Activated CD8-positive, alpha-beta memory T cell treated with anti-CD3 and anti-CD28 coated beads, Interleukin-2, amount 50 U/mL, for 4 hours (primary cell): ENCODE results near the gene LCN9.

Experiments used
- DNase-seq: peaks from one replicate; pipeline ENCODE4 v3.0.0-alpha.2; 2020

LCN9 gene

DNA sequence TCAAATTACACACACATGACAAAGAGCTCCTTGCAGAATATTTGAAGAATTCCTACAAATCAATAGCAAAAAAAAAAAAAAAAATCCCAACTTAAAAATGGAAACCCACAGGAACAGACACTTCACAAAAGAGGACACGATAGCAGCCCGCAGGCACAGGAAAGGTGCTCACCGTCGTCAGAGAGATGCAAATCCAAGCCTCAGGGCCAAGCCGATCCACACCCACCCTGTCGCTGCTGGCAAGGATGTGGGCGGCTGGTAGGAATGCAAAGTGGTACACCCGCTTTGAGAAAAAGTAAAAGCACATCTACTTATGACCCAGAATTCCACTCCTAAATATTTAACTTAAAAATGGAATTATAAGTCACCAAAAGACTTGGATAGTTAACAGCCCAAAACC, 10.8 kb downstream of the LCN9 start:
- no peak for DNase-seq

DNA sequence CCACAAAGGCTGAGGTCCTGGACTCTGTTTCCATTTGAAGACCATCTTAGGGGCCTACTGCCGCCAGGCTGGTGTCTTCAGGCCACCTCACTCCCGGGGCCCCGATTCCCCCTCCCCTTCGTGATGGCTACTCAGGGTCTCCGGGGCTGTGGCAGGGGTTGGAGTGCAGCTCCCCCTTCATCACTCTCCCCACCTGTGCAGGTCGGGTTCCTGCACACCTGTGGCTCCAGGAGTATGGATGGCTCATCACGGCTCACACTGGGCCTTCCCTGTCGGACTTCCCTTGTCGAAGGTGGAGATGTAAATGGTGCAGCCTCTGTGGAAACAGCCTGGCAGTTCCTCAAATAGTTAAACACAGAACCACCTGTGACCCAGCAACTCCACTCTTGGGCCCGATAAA, 11.9 kb downstream of the LCN9 start:
- no peak for DNase-seq

DNA sequence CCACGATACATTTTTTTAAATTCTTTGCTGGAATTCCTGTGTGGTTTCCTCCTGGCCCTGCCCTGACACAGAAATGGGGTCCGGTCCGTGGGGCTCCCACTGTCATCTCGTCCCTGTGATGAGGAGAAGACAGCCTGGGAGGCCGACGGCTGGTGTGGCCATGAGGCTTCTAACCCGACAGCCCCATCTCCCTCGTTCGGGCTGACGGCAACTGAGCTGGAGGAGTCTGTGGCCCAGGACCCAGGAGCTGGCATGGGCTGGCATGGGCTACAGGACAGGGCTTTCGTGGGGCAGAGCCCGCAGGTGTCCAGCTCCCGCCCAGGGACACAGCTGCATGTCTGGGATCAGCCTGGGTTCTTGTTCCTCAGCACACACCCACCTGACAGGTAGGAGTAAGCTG, 13.8 kb downstream of the LCN9 start:
- DNase-seq = no peak

DNA sequence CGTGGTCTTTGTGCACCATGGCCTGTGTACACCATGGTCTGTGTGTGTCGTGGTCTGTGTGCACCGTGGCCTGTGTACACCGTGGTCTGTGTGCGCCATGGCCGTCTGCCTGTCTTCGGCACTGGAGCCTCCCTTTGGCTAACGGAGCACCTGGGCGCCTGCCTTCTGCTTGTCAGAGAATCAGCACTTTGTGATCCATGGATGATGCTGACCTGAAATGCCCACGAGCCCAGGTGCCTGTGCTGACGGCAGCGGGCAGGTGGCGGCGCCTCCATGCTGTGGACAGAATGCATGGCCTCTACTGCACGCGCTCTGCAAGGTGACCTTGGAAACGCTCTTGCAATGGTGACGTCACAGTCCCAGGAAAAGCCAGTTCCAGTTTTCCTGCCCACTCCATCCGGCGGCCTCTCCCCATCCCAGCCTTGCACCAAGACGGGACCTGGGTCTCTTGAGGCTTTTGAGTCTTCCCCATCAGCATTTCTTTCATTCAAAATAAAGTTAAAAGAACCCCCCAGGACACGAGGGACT, 14.6 kb downstream of the LCN9 start:
- DNase-seq = no peak

DNA sequence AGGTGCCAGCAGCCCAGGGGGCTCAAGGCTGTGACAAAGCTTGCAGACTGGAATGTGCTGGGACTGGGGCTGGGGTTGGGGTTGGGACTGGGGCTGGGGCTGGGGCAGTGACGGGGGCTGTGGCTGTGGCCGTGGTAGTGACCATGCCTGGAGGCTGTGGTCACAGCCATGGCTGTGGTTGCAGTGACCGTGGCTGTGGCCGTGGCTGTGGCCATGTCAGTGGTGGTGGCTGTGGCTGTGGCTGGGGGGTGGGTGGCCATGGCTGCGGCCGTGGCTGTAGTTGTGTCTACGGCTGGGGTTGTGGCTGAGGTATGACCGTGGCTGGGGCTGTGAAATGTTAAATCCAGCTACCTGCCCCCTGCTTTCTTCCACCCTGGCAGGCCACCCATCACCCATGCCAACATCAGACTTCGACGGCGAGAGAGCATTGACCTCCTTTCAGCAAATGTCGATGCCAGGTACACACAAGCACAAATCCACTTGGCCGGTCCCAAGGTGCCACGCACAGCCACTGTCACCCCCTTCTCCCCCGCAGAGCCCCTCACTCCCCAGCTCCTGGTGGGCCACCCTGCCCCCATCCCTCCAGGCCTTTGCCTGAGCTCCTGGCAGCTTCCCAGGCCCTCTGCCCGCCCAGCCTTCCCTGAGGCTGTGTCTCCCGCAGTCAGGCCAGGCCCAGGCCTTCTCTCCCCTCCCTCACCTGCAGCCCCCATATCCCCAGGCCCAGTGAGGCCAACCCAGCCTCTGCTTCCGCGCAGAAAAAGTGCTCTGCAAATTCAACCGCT, 15.3 kb downstream of the LCN9 start:
- DNase-seq = no peak

DNA sequence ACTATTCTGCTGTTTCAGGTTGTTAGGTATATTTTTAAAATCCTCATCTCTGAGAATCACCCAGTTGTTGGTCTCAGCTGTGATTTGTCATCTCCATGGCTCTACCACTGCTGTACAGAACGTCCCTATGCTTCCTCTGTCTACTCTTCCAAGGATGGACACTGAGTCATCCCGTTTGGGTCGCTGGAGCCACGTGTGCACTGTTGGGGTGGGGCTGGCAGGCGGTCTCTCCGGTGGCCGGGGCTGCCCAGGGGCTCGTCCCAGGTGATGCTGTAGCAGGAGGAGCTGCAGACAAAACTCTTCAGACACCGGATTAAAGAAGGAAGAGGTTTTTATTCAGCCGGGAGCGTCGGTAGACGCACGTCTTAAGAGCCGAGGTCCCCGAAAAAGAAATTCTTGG, 16.9 kb downstream of the LCN9 start:
- no peak for DNase-seq

DNA sequence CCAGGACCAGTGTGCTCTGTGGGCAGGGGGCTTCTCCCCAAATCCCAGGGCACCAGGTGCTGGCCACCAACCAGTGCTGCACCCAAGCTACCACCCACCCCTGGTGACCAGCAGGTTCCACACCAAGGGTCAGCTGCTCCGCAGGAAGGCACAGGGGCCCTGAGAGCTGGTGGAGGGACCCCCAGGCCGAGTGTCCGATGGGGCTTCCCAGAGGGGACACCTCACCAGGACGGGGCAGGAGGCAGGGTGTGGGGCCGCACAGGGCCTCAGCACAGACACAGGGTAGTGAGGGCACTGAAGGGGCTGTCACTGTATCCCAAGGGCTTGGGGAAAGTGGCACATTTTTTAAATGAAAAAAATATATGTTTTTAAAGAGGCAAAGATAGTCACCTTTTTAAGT, 18.1 kb downstream of the LCN9 start:
- no peak for DNase-seq

DNA sequence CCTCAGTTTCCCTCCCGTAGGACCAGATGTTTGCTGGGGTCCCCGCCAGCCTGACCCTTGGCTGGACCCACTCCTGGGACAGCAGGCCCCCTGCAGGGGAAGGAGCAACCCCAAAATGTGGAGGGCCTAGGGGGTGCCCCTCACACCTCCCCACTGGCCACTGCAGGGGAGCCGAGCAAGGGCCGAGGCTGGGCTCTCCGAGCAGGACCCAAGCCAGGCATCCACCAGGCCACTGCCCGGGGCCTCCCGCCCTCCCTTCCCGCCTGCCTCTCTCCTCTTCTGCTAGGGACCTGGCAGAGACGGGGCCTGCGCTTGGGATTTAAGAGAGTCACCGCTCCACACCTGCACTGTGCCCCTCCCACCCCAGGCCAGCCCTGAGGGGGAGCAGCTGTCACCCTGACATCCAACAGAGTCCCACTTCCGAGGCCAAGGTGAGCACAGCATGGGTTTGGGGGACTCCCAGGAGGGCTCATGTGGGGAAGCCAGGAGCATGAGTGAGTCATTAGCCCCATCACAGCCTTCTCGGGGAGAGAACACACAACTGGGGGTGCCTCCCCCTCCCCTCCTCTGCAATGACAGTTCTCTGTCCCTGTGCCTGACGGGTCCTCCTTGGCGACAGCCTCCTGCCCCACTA, 20.4 kb downstream of the LCN9 start:
- no peak for DNase-seq

DNA sequence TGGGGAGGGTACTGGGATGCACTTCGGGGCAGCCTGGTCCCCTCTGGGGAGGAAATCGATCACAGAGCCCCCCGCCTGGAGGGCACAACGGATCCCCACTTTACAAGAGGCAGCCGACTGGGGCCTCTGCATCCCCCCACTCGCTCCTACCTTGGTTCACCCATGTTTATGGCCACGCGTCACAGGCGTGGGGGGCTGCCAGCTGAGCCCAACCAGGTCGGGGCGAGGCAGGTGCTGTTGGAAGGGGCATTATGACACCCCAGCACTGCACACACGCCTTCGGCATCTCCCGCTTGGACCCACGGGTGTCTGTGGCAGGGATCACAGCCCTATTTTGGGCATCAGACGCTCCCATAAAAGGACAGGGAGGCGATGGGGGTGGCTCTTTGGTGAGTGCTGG, 21.6 kb downstream of the LCN9 start:
- no peak for DNase-seq

DNA sequence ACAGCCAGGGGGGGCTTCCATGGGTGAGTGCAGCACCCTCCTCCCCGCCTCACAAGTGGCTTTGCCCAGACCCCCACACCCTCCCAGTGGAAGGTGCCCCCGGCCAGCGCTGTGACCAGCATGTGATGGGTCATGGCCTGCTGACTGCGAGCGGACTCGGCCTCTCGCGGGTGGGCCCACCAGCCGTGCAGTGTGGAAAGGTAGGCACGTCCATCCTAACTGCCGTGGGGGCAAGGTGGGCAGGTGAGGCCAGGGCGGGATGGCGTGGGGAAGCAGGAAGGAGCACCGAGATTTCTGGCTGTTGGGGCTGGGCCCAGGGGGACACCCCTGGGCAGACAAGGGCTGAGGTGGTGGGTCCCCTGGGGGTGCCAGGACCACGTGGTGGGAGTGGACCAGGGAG, 24.1 kb downstream of the LCN9 start:
- DNase-seq = no peak

DNA sequence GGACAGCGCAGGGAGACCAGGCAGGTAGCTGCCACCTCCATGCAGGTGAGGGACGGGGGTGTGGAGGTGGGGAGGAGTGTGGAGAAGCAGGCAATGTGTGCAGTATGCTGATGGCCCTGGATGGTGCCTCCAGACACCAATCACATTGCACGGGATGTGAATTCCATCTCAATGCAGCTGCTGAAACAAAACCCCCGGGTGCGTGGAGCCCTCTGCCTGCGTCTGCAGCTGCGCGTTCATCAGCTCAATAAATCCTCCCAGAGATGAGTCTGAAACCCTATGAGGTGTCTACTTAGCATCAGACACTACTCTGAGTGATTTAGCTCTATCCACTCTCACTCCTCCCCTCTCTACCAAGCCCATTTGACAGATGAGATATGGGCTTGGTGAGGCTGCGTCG, 25.9 kb downstream of the LCN9 start:
- no peak for DNase-seq

DNA sequence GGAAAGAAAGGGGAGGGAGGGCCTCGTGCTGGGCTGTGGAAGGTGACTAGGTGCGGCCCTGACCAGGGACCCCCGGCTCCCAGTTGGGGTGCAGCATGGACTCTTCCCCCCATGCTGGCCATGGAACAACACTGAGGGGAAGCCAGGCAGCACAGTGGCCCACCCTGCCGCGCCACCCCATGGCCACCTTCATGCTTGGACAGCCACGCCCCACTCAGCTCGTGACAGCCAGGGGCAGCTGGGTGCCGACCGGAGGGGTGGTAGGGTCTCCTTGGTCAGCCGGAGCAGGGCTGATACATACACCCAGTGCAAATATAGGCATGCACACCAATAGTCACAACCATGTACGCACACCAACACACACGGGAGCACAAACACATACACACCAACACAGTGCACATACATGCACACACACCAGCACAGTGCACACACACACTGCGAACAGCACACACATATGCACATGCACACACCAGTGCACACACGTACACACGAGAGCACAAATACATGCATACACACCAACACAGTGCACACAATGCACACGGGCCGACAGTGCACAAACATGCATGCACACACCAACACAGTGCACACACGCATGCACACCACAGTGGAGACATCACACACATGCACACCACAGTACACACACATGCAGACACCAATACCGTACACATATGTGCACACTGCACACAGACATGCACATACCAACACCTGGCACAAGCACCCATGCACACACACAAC, 27.9 kb downstream of the LCN9 start:
- no peak for DNase-seq

DNA sequence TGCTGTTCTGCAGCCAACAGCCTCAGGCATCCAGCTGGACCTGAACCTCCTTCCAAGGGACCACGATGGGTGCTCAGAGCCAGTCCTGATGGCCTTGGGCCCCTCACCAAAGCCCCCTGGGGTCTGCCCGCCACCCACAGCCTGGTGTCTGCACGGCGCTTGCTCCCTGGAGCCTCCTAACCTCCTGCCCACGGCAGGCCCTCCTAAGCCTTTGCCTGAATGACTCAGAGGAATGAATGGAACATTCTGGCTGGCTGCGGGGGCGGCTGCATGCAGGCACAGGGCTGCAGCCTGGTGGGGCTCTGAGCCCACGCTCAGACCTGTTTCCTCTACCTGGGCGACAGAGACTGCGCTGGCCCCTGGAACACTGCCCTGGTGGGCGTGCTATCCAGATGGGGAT, 29.3 kb downstream of the LCN9 start:
- no peak for DNase-seq

DNA sequence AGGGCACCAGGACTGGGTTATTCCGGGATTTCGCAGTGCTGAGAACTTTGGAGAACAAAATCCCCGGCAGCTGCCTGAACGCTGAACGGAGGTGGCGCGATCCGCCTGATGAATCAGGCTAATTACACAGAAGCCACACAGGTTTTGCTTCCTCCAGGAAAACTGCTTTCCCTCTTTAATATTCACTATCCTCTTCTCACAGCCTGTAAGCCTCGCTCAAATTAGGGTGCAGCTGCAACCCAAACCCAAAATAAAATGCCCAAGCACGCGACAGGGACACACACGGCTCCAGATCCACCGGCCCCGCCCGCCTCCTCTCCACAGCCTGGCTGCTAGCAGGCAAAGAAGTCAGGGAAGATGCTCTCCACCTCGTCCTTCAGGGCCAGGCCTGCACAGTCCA, 30.2 kb downstream of the LCN9 start:
- DNase-seq = no peak

DNA sequence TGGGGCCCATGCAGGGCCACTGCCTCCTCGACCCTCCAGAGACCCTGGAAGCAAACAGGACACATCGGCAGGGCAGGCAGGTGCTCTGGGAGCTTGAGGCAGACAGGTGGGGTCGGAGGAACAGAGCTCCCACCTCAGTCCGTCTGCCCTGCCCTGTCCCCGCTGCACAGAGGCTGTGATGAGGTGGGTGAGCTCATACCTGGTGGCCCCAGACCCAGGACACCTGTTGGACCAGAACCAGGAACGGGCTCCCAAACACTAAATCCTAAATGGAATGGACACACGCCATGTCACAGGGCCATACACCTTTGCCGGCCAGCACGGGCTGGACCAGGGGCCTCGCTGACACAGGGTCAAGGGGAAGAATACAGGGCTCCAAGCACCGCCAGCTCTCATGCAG, 30.7 kb downstream of the LCN9 start:
- DNase-seq = no peak

DNA sequence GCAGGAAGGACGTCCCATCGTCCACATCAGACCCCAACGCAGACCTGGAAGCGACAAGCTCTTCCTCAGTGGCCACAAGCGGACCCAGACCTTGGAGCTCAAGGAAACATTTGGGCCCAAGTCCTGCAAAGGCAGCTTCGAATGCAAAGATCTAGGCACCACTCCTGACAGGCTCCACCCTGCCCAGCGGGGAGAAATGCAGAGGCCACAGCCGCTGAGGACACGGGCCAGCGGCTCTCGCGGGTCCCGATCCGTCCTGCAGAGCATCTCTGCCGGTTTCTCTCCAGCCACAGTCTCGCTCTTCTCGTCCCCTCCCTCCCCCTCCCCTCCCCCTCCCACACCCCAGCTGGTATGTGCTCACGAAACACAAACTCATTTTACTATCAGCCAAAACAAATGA, 31.3 kb downstream of the LCN9 start:
- no peak for DNase-seq

DNA sequence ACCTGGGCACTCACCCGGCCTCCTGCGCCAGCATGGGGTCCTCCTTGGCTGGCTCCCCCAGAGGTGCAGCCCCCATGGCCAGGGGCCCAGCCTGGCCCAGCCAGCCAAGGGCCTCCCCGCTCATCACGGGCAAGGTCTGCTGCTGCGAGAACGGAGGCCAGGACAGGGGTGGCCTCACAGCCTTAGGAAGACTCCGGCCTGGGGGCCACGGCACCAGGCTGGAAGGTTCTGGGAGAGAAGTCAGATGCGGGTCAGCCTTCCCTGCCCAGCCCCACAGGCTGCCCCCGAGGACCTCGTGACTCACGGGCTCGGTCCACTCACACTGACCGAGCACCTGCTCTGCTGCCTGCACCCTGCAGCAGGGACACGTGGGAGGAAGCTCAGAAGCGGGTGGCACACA, 31.9 kb downstream of the LCN9 start:
- no peak for DNase-seq

DNA sequence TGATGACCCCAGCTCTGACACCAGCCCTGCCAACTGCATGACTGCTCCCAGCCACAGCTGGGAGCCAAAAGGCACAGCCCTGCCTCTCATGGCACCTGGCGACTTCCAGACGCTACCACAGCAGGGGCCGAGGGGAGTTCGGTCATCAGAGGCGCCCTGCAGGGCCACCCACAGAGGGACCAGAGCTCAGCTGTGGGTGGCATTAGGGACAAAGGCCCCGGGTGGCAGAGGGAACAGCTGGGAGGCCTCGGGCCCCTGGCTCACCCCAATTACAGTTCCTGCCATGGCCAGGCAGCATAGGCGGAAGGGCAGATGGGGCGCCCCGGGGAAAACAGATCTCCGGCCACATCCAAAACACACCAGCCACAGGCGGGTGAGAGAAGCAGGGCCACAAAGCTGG, 32.5 kb downstream of the LCN9 start:
- no peak for DNase-seq

DNA sequence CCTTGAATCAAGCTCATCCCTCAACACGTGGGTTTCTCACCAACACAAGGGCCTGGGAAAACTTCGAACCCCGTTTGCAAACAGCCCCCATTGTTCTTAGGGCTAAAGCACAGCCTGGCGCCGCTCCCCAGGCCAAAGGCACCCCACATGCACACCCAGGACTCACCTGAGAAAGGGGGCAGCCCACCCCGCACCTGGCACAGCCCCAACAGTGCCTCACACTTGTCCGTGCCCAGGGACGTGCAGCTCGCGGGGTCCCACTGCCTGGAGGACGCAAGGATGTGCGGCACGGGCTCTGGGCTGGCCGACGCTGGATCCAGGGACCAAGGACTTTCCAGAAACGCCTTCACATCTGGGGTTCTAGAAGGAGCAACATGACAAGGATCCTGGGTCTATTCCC, 33.3 kb downstream of the LCN9 start:
- no peak for DNase-seq

DNA sequence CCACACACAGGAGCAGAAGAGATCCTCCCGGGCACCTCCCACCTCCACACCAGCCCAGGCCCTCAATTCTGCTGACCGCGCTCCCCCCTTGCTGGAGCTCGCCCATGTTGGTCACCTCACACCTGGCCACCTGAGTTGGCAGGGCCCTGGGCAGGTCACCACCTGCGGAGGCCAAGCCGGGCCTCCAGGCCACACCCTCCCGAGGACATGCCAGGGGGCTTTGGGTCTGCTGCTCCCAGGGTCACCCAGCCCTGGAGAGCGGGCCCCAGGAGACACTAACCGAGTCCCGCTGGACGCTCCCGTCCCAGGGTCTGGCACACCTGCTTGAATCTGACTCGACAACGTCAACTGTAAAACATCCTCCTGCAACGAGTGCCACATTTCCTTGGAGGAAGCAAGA, 34.1 kb downstream of the LCN9 start:
- DNase-seq = no peak

DNA sequence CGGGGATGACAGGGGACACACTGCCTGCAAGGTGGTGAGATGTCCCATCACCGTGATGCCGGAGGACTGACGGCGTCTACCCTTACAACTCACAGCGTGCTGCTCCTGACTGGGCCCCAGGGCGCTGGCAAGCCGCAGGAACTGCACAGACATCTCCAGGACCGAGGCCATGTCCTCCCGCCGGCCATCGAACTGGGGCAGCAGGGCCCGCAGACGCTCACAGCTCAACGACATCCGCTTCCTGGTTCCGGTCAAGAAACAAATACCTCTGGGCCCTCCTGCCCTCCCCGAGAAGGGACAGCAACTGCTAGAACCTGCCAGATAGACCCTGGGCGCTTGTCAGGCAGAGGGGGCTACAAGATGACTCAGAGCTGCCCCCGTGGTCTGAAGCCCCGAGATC, 35.1 kb downstream of the LCN9 start:
- DNase-seq = no peak

DNA sequence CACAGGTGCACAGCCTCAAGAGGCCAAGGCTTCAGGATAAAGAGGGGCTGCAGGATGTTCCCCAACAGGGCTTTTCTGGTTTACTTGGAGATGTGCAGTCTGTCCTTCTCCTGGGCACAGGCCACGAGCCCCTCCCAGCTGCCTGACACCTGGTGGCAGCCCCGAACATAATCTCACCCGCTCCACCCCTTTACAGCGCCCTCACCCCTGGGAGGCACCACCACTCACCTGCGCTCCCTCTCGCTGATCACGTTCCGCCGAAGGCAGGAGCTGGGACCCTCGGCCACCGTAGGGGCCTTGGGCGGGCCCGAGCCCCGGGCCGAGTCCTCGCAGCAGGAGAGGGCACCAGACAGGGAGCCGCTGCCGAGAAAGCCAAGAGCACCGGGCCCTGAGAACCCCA, 35.7 kb downstream of the LCN9 start:
- DNase-seq = no peak

DNA sequence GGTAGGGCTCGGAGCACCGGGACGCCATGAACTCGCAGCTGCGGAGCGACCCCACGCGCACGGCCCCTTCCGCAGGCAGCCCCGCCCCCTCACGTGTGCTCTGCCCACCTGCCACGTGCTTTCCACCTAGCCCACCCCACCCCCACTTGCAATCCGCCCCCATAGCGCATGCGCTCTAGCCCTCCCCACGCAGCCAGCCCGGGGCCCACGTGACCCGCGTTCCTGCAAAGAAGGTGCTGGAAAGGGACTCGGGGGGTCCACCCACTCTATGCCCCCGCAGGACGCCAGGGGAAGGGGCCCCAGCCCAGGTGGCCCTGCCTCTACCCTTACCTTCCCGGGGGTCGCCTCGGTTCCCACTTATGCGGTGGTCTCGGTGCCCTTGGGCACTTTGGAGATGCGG, 36.3 kb downstream of the LCN9 start, which contains the start of gene SOHLH1:
SOHLH1 (minus strand) TSS at position 42 of the 400 bp plus-strand sequence; CDS start at position 28, 14 bp downstream.
- DNase-seq = no peak

DNA sequence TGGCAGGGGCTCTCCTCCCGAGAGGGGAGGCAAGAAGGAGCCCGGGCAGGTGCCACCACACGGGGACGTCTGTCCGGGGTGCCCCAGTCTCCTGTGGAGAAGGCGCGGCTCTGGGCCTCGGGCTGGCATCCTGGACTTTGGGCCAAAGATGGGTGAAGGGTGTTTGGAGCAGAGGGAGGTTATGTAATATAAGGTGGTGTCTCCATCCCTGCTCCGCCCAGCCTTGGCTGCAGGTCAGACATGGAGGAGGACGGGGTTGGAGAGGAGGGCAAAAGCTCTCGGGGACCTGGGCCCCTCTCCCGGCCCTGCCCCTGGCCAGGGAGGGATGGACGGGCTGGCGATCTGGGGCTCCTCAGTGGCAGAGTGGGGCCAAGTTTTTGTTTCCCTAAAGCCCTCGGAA, 37.4 kb downstream of the LCN9 start:
- no peak for DNase-seq
